NCI-H2107 treated with DMSO at 0.1 percent for 48 hours (cell line): ENCODE results near the gene CATSPERE.
"Not testable (repeated sequence)": the region's sequence is repeated elsewhere in the genome, so short reads cannot be mapped to it uniquely, and the experiment has no call there.

ENCODE experiments used
- DNase-seq: peaks from one replicate; lab custom pipeline; 2025; ENCODE audit not compliant: unreplicated experiment; lab: John Stamatoyannopoulos, UW

CATSPERE gene

GRCh38 chr1:244661569-244662312 is 200.7 kb downstream of the CATSPERE start:
- not testable (repeated sequence) for DNase-seq

DNA sequence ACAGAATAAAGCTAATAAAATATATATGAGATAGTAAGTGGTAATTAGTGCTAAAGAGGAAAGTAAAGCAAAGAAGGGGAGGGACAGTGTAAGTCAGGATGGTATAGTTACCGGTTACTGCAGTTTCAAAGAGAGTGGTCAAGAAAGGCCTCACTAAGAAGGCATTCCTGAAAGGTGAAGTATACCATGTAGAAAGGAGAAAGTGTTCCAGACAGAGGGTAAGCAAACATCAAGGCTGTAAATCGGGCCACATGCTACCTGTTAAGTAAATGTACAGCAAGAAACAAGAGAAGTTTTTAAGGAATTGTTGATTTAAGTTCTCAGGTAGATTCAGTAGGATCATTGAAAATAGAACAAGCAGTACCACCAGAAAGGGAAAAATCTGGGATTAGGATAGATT is 201.5 kb downstream of the CATSPERE start:
- no peak for DNase-seq

GRCh38 chr1:244664353-244664752 is 203.3 kb downstream of the CATSPERE start:
- no peak for DNase-seq

- DNase-seq = peak; percentile 98
Measured at GRCh38 chr1:244665771-244666217, 204.7 kb downstream of the CATSPERE start.

GRCh38 chr1:244666672-244667418 is 205.8 kb downstream of the CATSPERE start:
- DNase-seq = not testable (repeated sequence)

DNA sequence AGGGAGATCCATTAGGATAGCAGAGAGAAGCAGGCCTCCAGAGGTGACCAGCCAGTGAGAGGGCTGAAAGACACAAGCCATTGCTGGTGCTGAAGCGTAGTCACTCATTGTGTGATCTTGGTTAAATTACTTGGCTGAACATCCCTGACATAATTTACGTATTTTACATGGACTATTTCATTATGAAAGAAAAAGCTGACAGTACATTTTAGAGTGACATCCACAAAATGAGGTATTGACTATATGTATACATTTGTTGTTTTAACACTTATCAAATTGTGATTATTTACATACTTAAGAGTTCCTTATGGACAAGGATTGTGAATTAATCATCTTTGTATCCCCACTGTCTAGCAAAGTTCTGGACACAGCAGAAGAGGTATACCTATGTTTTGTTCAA is 206.7 kb downstream of the CATSPERE start:
- DNase-seq = no peak

DNA sequence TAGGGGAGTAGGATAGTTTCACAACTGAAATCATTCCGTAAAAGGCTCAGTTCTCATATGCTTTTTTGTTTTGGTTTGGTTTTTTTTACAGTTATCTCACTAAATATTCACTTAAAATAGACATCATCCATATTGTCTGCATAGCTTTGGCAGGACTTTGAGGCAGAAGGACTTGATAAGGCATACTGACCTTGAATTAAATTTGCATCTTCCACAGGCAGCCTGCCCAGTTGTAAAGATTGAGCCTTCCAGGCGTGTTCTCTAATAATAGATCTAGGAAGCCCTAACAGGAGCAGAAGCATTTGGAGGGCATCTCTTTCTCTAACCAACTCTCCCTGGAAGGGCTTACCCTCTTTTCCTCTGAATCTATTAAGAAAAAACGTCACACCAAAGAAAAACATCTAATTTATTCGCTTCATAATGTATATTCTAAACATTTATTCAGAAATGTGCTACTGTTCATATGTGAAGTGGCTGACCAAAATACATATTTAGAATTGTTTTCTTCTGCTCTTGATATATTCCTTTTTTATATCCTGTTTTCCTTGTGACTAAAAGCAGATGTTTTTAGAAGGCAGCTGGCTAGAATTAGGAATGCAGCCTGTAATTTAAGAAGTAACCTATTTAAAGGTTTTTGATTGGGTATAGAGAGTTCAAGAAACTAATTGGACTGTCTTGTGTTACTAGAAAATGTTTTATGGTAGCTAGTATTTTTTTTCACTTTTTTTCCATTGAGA is 212.0 kb downstream of the CATSPERE start:
- DNase-seq = no peak

GRCh38 chr1:244674446-244674845 is 213.4 kb downstream of the CATSPERE start:
- no peak for DNase-seq

DNA sequence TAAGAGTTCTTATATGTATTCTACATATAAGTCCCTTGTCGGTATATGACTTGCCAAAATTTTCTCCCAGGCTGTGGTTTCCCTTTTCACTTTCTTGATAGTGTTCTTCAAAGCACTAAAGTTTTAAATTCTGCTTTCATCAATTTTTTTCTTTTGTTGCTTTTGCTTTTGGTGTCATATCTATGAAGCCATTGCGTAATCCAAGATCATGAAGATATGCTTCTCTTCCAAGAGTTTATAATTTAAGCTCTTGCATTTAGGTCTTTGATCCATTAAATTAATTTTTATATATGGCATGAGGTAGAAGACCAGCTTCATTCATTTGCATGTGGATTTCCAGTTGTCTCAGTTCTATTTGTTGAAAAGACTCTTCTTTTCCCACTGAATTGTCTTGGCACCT is 214.1 kb downstream of the CATSPERE start:
- no peak for DNase-seq

- no peak for DNase-seq
Measured at GRCh38 chr1:244678697-244679096, 217.6 kb downstream of the CATSPERE start.

GRCh38 chr1:244680667-244681066 is 219.6 kb downstream of the CATSPERE start:
- DNase-seq = no peak

- DNase-seq = not testable (repeated sequence)
Measured at GRCh38 chr1:244682087-244682486, 221.0 kb downstream of the CATSPERE start.
